Thymus (tissue), 14 donors: ENCODE measurements around the gene TRIM66. TPM values are rescaled to one million over a fixed set of nuclear protein-coding genes. Genes with fewer than 3 reads are reported as not detected.

Source experiments
- DNase-seq, 9 donors: peaks; one replicate each; pipeline ENCODE4 v3.0.0-alpha.2; 2013; ENCODE audit warnings: low spot score in 9 of 9, low read depth in 6 of 9, missing footprints in 1 of 9
- H3K27ac ChIP-seq, 2 donors: one replicate each; pipeline ENCODE4 v1.5.1; 2013; ENCODE audit warnings: control low read depth in 1 of 2, low read depth in 1 of 2, low read length in 1 of 2, mild to moderate bottlenecking in 1 of 2, moderate library complexity in 1 of 2
- H3K27me3 ChIP-seq, 2 donors: one replicate each; pipeline ENCODE4 v1.5.1; 2013; ENCODE audit warnings: low read length in 1 of 2; ENCODE audit not compliant: control insufficient read depth in 2 of 2, insufficient read depth in 1 of 2
- H3K36me3 ChIP-seq, 2 donors: one replicate each; pipeline ENCODE4 v1.5.1; 2013; ENCODE audit warnings: low read length in 1 of 2, mild to moderate bottlenecking in 1 of 2, moderate library complexity in 1 of 2; ENCODE audit not compliant: control insufficient read depth in 2 of 2, insufficient read depth in 2 of 2
- H3K4me1 ChIP-seq, 2 donors: one replicate each; pipeline ENCODE4 v1.5.1; 2013; ENCODE audit warnings: low read length in 2 of 2; ENCODE audit not compliant: control insufficient read depth in 2 of 2, insufficient read depth in 2 of 2
- H3K4me3 ChIP-seq, 2 donors: one replicate each; pipeline ENCODE4 v1.5.1; 2013; ENCODE audit warnings: low read length in 2 of 2, control low read depth in 1 of 2, mild to moderate bottlenecking in 1 of 2
- H3K9me3 ChIP-seq, 2 donors: one replicate each; pipeline ENCODE4 v1.5.1; 2013; ENCODE audit warnings: low read length in 1 of 2, mild to moderate bottlenecking in 1 of 2; ENCODE audit not compliant: control insufficient read depth in 2 of 2, insufficient read depth in 1 of 2
- WGBS: extraction: QIAGEN DNeasy Blood & Tissue Kit; methylation state at CpG from one replicate; pipeline ENCODE4 v1.1.7; 2013; 5-methylcytosine and 5-hydroxymethylcytosine counted together
- long read RNA-seq, 10 donors: transcript quantifications; one replicate each; lab custom pipeline, GENCODE V29; 2026
- polyA plus RNA-seq: library from polyadenylated mRNA; stranded (reverse); fragments of 200-250 nt; gene quantifications from one replicate; pipeline ENCODE4 v1.2.3, GENCODE V29; 2013
- total RNA-seq: library from RNA; stranded (reverse); fragments of 120-200 nt; gene quantifications from one replicate; pipeline ENCODE4 v1.2.4, GENCODE V29; 2013
- donor health status: healthy.

Gene TRIM66, protein sequence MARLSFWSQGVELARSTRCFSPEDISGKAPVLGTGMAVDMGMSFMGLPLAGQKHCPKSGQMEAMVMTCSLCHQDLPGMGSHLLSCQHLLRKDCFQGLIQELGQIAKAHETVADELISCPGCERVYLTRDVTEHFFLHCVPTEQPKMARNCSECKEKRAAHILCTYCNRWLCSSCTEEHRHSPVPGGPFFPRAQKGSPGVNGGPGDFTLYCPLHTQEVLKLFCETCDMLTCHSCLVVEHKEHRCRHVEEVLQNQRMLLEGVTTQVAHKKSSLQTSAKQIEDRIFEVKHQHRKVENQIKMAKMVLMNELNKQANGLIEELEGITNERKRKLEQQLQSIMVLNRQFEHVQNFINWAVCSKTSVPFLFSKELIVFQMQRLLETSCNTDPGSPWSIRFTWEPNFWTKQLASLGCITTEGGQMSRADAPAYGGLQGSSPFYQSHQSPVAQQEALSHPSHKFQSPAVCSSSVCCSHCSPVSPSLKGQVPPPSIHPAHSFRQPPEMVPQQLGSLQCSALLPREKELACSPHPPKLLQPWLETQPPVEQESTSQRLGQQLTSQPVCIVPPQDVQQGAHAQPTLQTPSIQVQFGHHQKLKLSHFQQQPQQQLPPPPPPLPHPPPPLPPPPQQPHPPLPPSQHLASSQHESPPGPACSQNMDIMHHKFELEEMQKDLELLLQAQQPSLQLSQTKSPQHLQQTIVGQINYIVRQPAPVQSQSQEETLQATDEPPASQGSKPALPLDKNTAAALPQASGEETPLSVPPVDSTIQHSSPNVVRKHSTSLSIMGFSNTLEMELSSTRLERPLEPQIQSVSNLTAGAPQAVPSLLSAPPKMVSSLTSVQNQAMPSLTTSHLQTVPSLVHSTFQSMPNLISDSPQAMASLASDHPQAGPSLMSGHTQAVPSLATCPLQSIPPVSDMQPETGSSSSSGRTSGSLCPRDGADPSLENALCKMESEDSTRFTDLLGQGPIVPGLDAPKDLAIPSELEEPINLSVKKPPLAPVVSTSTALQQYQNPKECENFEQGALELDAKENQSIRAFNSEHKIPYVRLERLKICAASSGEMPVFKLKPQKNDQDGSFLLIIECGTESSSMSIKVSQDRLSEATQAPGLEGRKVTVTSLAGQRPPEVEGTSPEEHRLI (N-terminal part only)
- total RNA-seq (4.6 TPM), polyA plus RNA-seq (2.7 TPM)
- long read RNA-seq, donor 1, result 0 reads
- long read RNA-seq, donor 2, result 0 reads
- long read RNA-seq, donor 3, partial matches to known transcripts, result 2,667 of 4,981 reads
- long read RNA-seq, donor 3, other reads (novel, unspliced or antisense), result 2,314 of 4,981 reads
- long read RNA-seq, donor 4, result 0 reads
- long read RNA-seq, donor 5, partial matches to known transcripts, result 1,531 of 1,531 reads
- long read RNA-seq, donor 5, other reads (novel, unspliced or antisense), result 0 of 1,531 reads
- long read RNA-seq, donor 6, result 0 reads
- long read RNA-seq, donor 7, result 0 reads
- long read RNA-seq, donor 8, partial matches to known transcripts, result 508 of 1,034 reads
- long read RNA-seq, donor 8, other reads (novel, unspliced or antisense), result 526 of 1,034 reads
- long read RNA-seq, donor 9, result 0 reads
- long read RNA-seq, donor 10, result 0 reads

DNA sequence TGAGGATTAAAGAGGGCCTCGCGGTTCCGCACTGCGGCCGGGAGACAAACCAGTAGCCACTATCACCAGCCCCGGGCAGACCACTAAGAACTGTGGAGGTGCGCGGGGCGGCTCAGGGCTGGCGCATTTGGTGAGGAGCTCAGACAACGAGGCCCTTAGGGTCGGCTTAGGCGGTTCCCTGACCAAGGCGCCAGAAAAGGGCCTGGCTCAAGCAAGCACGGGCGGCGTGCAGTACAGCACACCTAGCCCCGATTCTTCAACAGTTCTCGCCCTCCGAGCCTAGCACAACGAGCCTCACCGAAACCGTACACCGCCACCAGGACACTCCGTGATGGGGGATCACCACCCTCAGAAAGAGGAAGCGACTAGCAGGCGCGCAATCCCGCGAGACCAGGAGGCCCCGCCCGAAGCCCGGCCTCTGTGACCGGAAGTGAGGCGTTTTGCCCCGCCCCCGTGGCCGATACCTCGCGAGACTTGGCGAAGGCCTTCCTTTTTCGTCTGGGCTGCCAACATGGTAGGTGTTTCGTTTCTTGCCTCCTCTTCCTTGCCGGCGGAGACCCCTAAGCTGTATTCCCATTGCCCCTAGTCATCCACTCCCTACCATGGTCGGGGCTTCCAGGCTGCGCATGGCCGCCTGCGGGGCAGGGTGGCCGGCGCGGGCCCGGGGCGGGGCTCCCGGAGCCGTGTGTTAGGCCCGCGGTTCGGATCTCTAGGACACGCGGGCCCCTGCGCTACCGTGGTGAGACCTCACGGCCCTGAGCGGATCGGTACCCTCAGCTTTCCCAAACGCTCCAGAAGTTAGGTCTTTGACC lies at the start of gene TRIM66, which contains the start of gene RPL27A:
Gene TRIM66 (minus strand): TSS at position 363 of the 812 bp plus-strand sequence. CDS start 10,391 bp downstream, outside the sequence.
Gene RPL27A (plus strand): TSS at position 490 of the 812 bp plus-strand sequence. CDS start 22 bp downstream, at position 512.
- no peaks in the 10 kb centered on the region for H3K9me3 ChIP-seq
- H3K27me3 ChIP-seq, result no peaks in the 10 kb centered on the region
- under 1% methylated on average over 67 of the region's 67 CpGs for WGBS
- peaks cover 14 to 15% of the 10 kb centered on the region in 2 donors for H3K4me1 ChIP-seq
- DNase-seq, result peak; percentile 88 to 98 (median 95)
- peak within 1 kb of the TSS; percentile 90 to 98 for H3K27ac ChIP-seq
- H3K4me3 ChIP-seq, result peak within 1 kb of the TSS; percentile 76 to 84
- H3K36me3 ChIP-seq, result peaks cover 21 to 33% of the 10 kb centered on the region in 2 donors

DNA sequence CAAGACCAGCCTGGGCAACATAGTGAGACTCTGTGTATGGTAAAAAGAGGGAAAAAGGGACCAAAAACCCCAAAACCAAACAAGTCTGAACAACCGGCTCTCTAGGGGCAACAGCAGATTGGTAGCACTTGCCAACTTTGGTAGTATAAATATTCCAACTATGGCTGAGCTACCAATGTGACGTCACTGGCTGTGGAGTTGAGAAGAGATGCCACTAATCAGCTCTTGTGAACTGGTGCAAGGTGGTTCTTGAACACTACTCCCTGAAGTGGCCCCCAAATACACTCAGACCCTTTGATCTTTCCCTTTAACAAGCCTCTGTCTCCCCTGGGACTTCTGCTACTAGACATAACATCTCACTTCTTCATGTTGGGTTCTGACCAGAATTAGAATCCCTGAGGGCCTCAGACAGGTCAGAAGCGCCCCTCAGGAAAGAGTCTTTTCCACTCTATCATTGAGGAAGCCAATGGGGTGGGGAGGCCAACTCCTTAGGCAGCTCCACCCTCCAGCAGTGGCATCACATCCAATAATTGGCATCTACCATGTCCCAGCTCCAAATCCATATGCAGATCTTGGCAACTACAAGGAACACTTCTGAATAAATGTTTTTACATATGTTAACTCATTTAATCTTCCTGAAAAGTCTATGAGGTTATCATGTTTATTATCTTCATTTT lies 49.3 kb upstream of the TRIM66 start:
- 96% methylated on average over 3 of the region's 3 CpGs for WGBS
- Histone ChIP-seq H3K27me3 (no peaks in the 10 kb centered on the region), H3K27ac (no peak overlapping the region), H3K4me3 (no peak overlapping the region), H3K36me3 (no peaks in the 10 kb centered on the region), H3K4me1 (no peaks in the 10 kb centered on the region), H3K9me3 (no peaks in the 10 kb centered on the region)
- DNase-seq, result no peak

DNA sequence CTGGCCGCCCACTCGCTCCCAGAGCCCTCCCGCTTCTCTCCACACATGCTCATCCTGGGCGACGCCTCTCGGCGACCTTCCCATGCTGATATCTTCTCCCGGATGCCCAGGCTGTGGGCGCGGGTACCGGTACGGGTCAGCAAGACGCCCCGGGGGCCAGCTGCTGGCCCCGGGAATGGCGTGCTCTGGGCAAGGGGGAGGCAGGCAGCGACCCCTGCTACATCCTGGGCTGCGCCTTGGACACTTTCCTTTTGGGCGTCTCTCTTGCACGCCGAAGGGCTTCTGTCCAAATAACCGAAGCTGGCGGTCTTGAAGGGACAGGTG lies 48.2 kb upstream of the TRIM66 start:
- DNase-seq, result no peak
- Histone ChIP-seq H3K4me1 (no peaks in the 10 kb centered on the region), H3K27ac (no peak overlapping the region), H3K36me3 (no peaks in the 10 kb centered on the region), H3K9me3 (no peaks in the 10 kb centered on the region), H3K27me3 (no peaks in the 10 kb centered on the region), H3K4me3 (no peak overlapping the region)
- WGBS, result 98% methylated on average over 23 of the region's 23 CpGs

DNA sequence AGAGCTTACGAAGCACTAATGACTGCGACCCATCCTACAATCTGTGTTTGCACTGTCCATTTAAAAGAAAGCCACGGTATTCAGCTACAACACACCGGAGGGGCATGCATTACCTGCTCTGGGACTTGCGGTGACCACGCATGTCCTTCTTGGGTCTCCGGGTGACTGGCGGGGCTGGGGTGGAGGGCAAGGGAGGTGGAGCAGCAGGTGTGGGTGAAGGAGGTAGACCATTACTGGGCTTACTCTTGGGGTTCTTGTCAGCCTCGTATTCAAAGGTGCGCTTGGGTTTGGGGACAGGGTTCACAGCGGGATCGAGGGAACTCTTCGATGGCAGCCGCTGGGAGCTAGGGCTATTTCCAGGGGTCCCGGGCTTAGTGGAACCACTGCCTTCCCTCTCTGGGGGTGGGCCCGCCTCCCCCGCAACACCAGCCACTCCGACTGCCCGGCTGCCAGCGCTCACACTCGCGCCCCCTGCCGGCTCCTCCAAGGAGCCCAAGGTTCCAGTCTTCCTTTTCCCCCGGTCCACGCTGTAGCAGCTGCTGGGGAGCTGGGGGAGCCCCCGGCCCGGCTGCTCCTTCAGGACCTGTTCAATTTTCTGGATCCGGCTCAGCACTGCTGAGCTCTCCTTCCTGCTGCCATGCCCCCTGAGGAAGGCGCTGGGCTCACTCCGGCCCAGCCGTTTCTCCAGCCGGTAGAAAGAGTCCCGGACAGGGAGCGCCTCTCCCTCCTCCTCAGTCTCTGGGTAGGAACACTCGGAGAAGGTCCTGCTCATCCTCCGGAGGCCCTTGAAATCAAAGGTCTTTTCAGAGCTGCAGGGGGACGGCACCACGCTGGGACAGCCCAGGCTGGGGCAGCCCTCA lies 47.6 kb upstream of the TRIM66 start:
- no peaks in the 10 kb centered on the region for H3K9me3 ChIP-seq
- no peak overlapping the region for H3K27ac ChIP-seq
- WGBS, result 92% methylated on average over 38 of the region's 38 CpGs
- H3K4me1 ChIP-seq, result no peaks in the 10 kb centered on the region
- DNase-seq, result no peak
- H3K27me3 ChIP-seq, result no peaks in the 10 kb centered on the region
- H3K4me3 ChIP-seq, result no peak overlapping the region
- no peaks in the 10 kb centered on the region for H3K36me3 ChIP-seq

DNA sequence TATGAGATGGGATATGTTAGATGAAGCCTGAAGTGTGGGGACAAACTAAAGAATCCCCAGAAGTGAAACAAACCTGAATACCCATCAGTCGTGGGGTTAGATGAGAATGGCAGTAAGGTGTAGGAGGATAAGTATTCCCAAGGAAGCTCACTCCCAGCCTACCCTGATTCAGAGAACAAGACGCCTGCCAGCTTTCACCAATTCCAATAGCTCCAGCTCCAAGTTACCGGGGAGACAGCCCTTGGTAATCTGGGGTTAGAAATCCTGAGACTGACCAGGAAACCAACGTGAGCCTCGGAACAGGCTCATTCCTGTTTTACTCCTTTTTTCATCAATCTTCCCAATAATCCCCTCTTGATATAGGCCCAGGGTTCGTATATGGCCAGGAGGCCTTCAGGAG lies 46.6 kb upstream of the TRIM66 start:
- WGBS, result 93% methylated on average over 6 of the region's 6 CpGs
- no peak overlapping the region for H3K27ac ChIP-seq

DNA sequence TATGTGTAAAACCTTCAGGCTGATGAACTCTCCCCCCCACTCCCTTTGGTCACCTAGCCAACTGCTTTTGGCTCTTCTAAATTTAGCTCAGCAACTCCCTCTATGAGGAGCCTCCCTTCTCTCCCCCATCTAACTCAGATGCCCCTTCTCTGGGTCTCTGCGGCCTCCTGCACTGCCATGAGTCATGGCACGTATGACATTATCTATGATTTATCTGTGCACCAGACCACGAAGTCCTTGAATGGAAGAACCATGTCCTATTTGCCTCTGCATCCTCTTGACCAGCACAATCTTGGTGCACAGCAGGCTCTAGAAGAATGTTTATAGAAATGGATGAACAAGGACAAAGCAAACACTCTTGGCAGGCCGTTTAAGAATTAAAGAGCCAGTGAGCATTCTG lies 46.1 kb upstream of the TRIM66 start:
- no peaks in the 10 kb centered on the region for H3K27me3 ChIP-seq
- no peak overlapping the region for H3K27ac ChIP-seq
- H3K36me3 ChIP-seq, result no peaks in the 10 kb centered on the region
- WGBS, result 81% methylated on average over 4 of the region's 4 CpGs
- H3K9me3 ChIP-seq, result no peaks in the 10 kb centered on the region
- DNase-seq, result no peak
- no peaks in the 10 kb centered on the region for H3K4me1 ChIP-seq
- no peak overlapping the region for H3K4me3 ChIP-seq

More for the DNA sequence above, 46.6 kb upstream of the TRIM66 start:
- H3K4me3 ChIP-seq, result no peak overlapping the region
- H3K27me3 ChIP-seq, result no peaks in the 10 kb centered on the region
- H3K4me1 ChIP-seq, result no peaks in the 10 kb centered on the region
- no peaks in the 10 kb centered on the region for H3K9me3 ChIP-seq
- H3K36me3 ChIP-seq, result no peaks in the 10 kb centered on the region
- no peak for DNase-seq

DNA sequence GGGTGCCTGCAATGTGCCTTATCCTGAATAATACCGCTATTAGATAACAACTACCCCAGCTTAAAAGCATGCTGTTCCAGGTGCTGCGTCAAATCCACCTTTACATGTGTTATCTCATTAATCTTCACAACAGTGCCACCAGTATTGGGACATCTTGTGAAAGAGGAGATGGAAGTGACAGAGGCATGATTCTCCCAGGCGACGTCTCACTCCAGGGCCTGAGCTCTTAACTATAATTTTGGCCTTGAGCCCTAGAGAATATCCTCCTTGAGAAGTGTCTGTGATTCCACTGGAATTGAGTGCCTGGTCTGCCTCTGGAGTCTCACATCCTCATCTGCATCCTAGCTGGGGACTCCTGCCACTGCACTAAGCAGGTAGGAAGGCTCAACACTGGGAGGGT lies 43.9 kb upstream of the TRIM66 start:
- no peaks in the 10 kb centered on the region for H3K36me3 ChIP-seq
- no peak overlapping the region for H3K27ac ChIP-seq
- H3K4me1 ChIP-seq, result peaks cover 0 to 2% of the 10 kb centered on the region in 2 donors
- H3K27me3 ChIP-seq, result no peaks in the 10 kb centered on the region
- DNase-seq, result no peak
- H3K9me3 ChIP-seq, result no peaks in the 10 kb centered on the region
- no peak overlapping the region for H3K4me3 ChIP-seq
- 96% methylated on average over 4 of the region's 4 CpGs for WGBS
